GM08714 (cell line): Measurements from ENCODE around the gene APOBEC3A.
"Not testable (repeated sequence)": the region's sequence is repeated elsewhere in the genome, so short reads cannot be mapped to it uniquely, and the experiment has no call there.

Source experiments
- H3K4me3 ChIP-seq: fragments of 200-500 bp; sonication (Bioruptor generic); 2 replicates; pipeline ENCODE4 v1.5.1; 2014; ENCODE audit warnings: mild to moderate bottlenecking, low read length, inconsistent platforms
- ZNF274 ChIP-seq: IDR thresholded peaks from 2 replicates; pipeline ENCODE4 v1.6.1; 2012; ENCODE audit warnings: mild to moderate bottlenecking, low read depth, low read length

Gene APOBEC3A

DNA sequence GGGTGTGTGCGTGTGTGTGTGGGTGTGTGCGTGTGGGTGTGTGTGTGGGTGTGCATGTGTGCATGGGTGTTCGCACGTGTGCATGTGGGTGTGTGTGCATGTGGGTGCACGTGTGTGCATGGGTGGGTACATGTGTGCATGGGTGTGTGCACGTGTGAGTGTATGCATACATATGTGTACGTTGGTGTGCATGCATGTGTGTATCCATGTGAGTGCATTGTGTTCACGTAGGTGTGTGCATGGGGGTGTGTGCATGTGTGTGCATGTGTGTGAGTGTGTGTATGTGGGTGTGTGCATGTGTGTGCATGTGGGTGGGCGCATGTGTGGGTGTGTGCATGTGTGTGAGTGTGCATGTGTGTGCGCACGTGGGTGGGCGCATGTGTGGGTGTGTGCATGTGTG is 19.9 kb upstream of the APOBEC3A start:
- no peak overlapping the region for H3K4me3 ChIP-seq
- TF ChIP-seq ZNF274 = no peak

DNA sequence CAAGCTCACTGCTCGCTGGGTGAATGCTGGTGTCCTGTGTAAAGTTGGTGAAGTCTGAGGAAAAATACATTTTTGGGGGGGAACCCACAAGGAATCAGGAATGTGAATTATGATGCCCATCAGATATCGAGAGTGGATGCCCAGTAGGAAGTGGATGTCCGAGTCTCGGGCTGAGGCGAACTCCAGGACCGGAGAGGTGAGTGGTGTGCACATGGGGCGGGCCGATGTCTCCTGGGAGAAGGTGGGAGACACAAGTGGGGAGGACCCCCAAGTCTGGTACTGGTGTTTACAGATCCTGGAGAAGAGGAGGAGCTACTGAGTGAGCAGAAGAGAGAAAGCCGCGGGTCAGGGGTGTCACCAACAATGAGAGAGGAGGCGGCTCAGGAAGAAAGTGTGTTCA is 19.2 kb upstream of the APOBEC3A start:
- TF ChIP-seq ZNF274 = no peak
- H3K4me3 ChIP-seq = no peak overlapping the region

DNA sequence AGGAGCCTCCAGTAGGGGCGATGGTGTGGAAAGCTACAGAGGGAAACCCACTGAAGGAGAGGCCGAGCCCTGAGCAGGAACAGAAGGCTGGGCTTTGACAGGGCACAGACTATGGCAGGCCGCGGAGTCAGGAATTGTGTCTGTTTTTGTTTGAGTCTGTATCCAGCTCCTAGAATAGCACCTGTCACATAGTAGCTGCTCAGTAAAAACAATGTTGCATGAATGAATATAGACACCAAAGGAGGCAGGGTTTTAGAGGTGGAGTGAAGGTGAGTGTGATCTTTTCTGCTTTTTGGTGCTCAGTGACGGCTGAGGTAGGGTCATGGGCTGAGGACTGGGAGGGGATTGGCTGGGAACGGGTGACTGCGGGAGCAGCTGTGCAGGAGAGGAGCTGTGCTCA is 18.5 kb upstream of the APOBEC3A start:
- H3K4me3 ChIP-seq = no peak overlapping the region
- TF ChIP-seq ZNF274 = no peak

DNA sequence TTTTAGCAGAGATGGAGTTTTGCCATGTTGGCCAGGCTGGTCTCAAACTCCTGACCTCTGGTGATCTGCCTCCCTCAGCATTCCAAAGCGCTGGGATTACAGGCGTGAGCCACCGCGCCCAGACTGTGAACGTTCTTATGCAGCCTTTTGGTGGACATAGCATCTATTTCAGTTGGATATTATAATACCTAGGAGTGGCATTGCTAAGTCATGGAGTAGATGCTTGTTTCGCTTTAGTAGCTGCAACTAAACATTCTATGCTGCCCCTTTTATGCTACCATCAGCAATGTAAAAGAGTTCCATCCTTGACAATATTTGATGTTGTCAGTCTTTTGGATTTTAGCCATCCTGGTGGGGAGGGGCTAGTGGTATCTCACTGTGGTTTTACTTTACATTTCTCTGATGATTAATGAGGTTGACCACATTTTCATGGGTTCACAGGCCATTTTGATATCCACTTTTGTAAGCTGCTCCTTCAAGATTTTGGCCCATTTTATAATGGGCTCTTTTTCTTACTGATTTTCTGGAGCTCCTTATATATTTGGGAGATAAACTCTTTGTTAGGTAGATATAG is 16.5 kb upstream of the APOBEC3A start:
- no peak overlapping the region for H3K4me3 ChIP-seq
- no peak for TF ChIP-seq ZNF274

DNA sequence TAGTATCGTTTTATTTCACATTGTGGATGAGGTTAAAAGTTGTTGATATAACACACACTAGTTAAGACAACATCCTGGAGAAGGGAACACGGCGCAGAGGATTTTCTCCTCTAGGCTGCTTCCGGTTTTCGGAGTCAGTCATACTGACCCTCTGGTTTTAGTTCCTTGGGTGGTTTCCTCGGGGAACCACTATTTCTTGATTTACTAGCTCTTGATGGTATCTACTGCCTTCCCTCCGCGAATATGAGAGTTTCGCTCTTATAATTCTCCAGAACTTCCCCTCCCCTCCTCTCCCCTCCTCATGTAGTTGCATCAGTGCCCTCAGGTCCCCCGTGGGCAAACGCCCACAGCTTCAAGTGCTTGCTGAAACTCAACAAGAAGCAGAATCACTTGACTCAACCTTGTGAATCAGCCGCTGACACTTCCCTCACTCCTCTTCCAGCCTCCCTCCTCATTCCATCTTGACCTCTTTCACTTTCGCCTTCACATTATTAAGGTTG is 15.9 kb upstream of the APOBEC3A start:
- peak overlapping the region; percentile 7; the same call in 1 of the 2 replicates for H3K4me3 ChIP-seq
- TF ChIP-seq ZNF274 = no peak

DNA sequence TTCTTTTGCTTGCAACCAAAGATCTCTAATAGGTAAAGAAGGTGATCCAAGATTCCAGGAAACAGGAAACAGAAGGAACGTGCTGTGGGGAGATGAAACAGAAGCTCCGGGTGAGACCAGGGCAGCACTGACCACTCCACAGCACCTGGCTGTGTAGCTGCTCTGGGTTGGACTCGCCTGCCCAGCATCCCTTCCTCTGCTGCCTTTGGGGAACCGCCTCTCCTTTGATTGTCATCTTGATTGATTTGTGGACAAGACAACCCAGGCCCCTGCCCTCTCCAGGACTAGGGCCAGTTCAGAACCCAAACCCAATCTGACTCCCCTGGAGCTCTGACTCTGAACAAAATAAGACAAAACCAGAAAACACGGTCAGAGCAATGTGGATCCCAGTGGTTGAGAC is 14.7 kb upstream of the APOBEC3A start:
- TF ChIP-seq ZNF274 = no peak
- H3K4me3 ChIP-seq = no peak overlapping the region

DNA sequence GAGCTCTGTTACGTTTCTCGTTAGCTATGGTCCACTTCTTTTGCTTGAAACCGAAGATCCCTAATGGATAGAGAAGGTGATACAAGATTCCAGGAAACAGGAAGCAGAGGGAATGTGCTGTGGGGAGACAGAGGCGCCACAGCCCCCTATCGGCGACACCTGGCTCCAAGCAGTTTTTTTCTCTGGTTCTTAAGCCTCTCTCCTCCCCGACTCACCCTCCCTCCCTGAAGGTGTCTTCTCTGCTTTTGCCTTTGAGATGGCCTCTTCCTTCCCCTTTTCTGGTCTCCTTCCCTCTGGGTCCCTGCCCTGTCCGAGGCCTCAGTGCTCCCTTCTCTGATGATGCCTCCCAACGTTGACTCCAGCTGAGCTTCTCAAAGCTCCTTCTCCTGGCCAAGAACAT is 14.2 kb upstream of the APOBEC3A start:
- no peak for TF ChIP-seq ZNF274
- no peak overlapping the region for H3K4me3 ChIP-seq

DNA sequence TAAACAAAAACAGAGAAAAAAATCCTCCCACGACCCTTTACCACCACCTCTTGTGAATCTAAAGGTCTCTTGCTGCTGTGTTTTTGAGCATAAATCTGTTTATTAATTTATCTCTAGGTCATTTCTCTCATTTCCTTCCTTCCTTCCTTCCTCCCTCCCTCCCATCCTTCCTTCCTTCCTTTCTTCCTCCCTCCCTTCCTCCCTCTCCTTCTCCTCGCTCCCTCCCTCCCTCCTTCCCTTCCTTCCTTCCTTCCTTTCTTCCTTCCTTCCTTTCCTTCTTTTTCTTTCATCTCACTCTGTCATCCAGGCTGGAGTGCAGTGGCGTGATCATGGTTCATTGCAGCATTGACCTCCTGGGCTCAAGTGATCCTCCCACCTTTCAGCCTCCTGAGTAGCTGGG is 13.5 kb upstream of the APOBEC3A start:
- TF ChIP-seq ZNF274 = no peak
- no peak overlapping the region for H3K4me3 ChIP-seq

DNA sequence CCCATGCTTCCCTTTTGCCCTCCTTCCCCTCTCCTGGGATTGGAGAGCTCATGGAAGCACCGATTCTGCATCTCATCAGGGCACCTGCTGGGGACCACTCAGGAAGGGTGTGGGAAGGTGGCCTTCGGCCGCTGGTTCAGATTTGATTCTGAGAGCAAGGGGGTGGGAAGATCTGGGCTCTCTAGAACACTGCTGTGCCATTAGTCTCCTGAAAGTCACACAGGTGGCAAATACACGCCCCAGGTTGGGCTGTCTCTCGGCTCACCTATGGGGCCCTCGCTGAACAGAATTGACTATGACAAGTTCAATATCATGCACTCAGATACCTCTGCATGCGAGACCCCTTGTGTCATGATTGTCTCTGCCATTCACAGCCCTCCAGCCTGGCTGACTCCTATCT is 12.8 kb upstream of the APOBEC3A start:
- H3K4me3 ChIP-seq = no peak overlapping the region
- TF ChIP-seq ZNF274 = no peak

DNA sequence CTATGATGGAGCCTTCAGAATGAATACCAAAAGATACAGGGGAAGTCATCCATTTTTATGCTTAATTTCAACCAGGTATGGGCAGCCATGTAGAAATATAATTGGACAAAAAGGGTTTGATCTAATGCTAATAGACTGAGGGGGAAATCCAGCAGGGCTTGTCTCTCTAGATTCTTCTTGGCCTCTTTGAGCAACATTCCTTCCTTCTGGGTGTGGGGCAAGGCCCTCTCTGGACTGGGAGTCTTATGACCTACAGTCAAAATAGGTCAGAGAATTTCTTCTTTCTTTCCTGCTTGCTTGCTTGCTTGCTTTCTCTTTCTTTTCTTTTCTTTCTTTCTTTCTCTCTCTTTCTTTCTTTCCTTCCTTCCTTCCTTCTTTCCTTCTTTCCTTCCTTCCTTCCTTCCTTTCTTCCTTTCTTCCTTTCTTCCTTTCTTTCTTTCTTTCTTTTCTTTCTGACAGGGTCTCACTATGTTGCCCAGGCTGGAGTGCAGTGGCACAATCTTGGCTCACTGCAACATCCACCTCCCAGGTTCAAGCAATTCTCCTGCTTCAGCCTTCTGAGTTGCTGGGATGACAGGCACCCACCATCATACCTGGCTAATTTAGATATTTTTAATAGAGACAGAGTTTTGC is 11.6 kb upstream of the APOBEC3A start:
- not testable (repeated sequence) for H3K4me3 ChIP-seq

DNA sequence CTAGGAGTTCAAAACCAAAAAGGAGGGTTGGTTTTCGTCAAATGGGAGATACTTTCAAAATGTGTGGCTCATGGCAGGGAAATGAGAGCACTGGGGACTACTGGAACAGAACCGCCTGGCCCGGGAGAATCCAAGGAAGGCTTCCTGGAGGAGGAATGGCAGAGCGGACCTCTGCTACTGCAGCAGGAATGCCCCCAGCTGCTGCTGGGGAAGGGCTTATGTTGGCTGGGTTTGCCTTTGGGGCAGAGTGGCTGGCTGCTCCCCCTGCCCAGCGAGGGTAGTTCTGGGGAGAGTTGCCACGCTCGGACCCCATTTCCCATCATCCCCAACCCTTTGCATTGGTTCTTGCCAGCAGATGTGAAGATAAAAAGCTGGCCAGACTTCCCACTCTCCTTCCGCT is 10.6 kb upstream of the APOBEC3A start:
- H3K4me3 ChIP-seq = no peak overlapping the region
- TF ChIP-seq ZNF274 = no peak

DNA sequence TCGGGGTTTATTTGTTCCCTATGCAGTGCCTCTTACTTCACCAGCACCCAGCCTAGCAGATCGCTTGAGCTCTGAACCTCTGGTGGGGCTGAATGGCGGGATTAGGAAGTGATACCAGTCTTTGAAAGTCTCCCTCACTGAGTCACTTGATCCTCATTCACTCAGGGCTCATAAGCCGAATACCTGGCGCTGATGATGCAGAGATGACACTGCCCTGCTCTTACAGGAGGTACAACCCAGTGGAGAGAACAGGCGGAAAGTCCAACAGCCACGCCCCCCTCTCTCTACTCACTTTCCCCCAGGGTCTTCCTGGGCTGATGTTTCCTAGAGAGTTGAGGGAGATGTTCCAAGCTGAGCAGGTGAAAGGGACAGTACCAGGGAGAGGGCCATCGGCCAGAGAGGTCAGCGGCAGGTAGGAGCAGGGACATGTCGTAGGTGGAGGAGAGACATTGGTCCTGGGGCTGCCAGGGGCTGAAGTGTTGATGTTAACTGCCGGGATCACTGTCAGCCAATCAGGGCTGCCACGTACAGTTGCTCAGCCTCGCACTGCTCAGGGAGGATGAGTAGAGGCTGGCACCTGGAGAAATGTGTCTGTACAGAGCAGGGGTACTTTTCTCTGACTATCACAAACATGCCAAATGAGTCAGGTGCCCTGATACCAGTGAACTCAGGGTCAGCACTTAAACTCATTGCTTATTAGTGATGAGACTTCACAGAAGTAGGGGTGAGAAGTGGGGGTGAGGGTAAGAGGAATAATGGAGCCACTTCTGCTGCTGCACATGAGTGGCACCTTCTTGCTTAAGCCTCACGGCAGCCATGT is 9.9 kb upstream of the APOBEC3A start:
- TF ChIP-seq ZNF274 = no peak
- no peak overlapping the region for H3K4me3 ChIP-seq

DNA sequence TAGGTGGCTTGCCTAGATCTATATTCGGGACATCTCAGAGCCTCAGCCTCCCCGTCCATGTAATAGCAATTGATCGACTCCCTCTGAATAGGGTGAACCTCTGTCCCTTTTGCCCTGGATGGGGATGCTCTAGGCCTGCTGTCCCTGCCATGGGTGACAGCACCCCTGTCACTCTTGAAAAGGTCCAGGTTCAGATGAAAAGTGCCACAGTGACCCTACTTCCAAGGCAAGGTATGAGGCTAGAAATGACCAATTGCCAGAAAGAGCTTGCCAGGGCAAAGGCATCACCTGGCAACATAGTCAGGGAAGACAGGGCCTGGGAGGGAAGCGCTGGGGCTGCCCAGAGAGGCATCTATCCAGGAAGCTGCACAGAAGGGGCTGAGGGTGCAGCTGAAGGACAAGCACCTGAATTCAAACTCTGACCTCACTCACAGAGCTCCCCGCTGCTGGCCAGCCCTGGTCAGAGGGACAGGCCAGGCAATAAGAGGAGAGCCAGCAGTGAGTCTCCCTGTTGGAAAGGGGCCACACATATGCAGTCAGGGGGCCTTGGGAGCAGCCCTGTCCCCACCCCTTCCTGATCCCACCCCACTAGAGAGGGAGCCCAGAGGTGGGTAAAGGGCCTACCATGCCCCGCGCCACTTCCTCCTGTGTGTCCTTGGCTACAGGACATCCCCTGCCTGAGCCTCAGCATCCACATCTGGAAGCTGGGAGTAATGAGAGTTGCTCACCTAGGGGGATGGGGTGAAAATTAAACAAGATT is 9.0 kb upstream of the APOBEC3A start:
- no peak overlapping the region for H3K4me3 ChIP-seq
- TF ChIP-seq ZNF274 = no peak

DNA sequence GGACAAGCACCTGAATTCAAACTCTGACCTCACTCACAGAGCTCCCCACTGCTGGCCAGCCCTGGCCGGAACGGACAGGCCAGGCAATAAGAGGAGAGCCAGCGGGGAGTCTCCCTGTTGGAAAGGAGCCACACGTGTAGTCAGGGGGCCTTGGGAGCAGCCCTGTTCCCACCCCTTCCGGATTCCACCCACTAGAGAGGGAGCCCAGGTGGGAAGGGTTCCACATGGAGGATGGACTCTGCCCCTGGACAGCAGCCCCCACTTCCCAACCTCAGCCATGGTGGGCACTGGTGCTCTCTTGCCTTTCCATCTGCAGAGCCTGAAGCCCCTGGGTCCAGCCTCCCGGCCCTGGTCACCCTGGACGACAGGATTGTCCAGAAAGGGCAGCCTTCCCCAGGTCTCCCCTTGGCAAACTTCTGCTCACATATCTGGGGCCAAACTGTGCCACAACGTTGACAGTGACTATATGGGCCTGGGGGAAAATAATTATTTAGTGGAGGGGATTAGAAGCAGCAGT is 7.5 kb upstream of the APOBEC3A start:
- TF ChIP-seq ZNF274 = no peak
- no peak overlapping the region for H3K4me3 ChIP-seq
